Activated CD8-positive, alpha-beta T cell treated with anti-CD3 and anti-CD28 coated beads for 36 hours (primary cell): Measurements from ENCODE around the gene TTLL13. TPM values are rescaled to one million over a fixed set of nuclear protein-coding genes. Genes with fewer than 3 reads are reported as not detected.

Source experiments
- ATAC-seq: fragments of 200-7000 bp; cut with Tn5 transposase; one replicate; pipeline ENCODE4 v1.10.0; 2021; ENCODE audit warnings: mild to moderate bottlenecking, moderate library complexity
- CTCF ChIA-PET: fragments of 350-600 bp; sonication (Branson Sonifier 250); formaldehyde crosslinking; loops from one replicate; lab custom pipeline; 2021; ENCODE audit warnings: antibody characterized with exemption; lab: Charles Lee
- POLR2A ChIA-PET: fragments of 350-600 bp; sonication (Branson Sonifier 250); formaldehyde crosslinking; loops from one replicate; lab custom pipeline; 2021; ENCODE audit warnings: antibody characterized with exemption; lab: Charles Lee
- DNase-seq: peaks from one replicate; pipeline ENCODE4 v3.0.0-alpha.2; 2020
- H3K27ac Mint-ChIP-seq: one replicate; pipeline ENCODE4 v1.8.0; 2021; ENCODE audit warnings: mild to moderate bottlenecking, mixed read lengths
- H3K27me3 Mint-ChIP-seq: one replicate; pipeline ENCODE4 v1.8.0; 2021; ENCODE audit warnings: mixed read lengths
- H3K36me3 Mint-ChIP-seq: one replicate; pipeline ENCODE4 v1.8.0; 2021; ENCODE audit warnings: low read depth, mixed read lengths
- H3K4me1 Mint-ChIP-seq: one replicate; pipeline ENCODE4 v1.8.0; 2021; ENCODE audit warnings: low read depth, mixed read lengths
- H3K4me3 Mint-ChIP-seq: one replicate; pipeline ENCODE4 v1.8.0; 2021; ENCODE audit warnings: mild to moderate bottlenecking, moderate library complexity, mixed read lengths
- H3K9me3 Mint-ChIP-seq: one replicate; pipeline ENCODE4 v1.8.0; 2021; ENCODE audit warnings: mixed read lengths
- intact Hi-C: fragments of 100-400 bp; cut with micrococcal nuclease; formaldehyde crosslinking; loops from one replicate; pipeline ENCODE4 v1.10.0; 2022
- total RNA-seq, 2 experiments: library from RNA; stranded (reverse); gene quantifications; one replicate each; pipeline ENCODE4 v1.2.3, GENCODE V29; 2021
- TF ChIP-seq, protein P1 (sequence below): fragments of 200-600 bp; IDR thresholded peaks from one replicate; pipeline ENCODE4 v1.8.0; 2022; ENCODE audit warnings: antibody characterized with exemption, mild to moderate bottlenecking

TTLL13 gene
- total RNA-seq, 2 experiments from 2014 or later = 0.20 to 1.1 TPM

DNA sequence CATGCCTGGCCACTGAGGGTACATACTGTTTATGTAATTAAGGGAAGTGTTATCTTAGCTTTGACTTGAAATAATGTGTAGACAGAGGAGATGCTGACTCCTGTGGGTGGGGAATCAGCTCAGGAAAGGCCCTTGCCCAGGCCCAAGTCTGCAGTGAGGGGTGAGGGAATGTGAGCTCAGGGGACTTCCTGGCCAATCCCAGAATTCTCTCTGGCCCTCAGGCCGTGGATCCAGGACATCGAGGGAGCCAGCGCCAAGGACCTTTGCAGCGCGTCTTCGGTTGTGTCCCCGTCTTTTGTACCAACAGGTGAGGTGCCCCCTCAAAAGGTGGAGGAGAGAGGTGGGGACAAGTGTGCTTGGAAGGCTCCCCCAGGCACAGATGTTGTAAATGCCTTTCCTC, 22.0 kb upstream of the TTLL13 start:
- DNase-seq (no peak), ATAC-seq (no peak)
- Mint-ChIP-seq H3K4me3 (no peak overlapping the region), H3K36me3 (peaks cover 30% of the 10 kb centered on the region), H3K27ac (no peak overlapping the region), H3K4me1 (peaks cover 32% of the 10 kb centered on the region), H3K27me3 (no peaks in the 10 kb centered on the region), H3K9me3 (no peaks in the 10 kb centered on the region)
- intact Hi-C loops = no loop called here
- ChIA-PET CTCF (interaction anchor here (0.8 kb wide), 1 partner anchor 94 kb away, joined by 3 read pairs; no protein-coding TSS in a partner anchor), POLR2A (interaction anchor here (0.9 kb wide), 1 partner anchor 43 kb away, joined by 3 read pairs; no protein-coding TSS in a partner anchor)
- TF ChIP-seq, protein P1, sequence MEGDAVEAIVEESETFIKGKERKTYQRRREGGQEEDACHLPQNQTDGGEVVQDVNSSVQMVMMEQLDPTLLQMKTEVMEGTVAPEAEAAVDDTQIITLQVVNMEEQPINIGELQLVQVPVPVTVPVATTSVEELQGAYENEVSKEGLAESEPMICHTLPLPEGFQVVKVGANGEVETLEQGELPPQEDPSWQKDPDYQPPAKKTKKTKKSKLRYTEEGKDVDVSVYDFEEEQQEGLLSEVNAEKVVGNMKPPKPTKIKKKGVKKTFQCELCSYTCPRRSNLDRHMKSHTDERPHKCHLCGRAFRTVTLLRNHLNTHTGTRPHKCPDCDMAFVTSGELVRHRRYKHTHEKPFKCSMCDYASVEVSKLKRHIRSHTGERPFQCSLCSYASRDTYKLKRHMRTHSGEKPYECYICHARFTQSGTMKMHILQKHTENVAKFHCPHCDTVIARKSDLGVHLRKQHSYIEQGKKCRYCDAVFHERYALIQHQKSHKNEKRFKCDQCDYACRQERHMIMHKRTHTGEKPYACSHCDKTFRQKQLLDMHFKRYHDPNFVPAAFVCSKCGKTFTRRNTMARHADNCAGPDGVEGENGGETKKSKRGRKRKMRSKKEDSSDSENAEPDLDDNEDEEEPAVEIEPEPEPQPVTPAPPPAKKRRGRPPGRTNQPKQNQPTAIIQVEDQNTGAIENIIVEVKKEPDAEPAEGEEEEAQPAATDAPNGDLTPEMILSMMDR = no peak

DNA sequence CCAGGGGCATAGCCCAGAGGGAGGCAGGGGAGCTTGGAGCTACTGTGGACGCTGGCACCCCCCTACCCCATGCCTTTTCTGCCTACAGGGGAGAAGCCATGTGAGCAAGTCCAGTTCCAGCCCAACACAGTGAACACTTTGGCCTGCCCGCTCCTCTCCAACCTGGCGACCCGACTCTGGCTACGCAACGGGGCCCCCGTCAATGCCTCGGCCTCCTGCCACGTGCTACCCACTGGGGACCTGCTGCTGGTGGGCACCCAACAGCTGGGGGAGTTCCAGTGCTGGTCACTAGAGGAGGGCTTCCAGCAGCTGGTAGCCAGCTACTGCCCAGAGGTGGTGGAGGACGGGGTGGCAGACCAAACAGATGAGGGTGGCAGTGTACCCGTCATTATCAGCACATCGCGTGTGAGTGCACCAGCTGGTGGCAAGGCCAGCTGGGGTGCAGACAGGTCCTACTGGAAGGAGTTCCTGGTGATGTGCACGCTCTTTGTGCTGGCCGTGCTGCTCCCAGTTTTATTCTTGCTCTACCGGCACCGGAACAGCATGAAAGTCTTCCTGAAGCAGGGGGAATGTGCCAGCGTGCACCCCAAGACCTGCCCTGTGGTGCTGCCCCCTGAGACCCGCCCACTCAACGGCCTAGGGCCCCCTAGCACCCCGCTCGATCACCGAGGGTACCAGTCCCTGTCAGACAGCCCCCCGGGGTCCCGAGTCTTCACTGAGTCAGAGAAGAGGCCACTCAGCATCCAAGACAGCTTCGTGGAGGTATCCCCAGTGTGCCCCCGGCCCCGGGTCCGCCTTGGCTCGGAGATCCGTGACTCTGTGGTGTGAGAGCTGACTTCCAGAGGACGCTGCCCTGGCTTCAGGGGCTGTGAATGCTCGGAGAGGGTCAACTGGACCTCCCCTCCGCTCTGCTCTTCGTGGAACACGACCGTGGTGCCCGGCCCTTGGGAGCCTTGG, 21.3 kb upstream of the TTLL13 start:
- ATAC-seq (no peak), DNase-seq (no peak)
- TF ChIP-seq, protein P1 = no peak
- H3K4me1 Mint-ChIP-seq = peaks cover 37% of the 10 kb centered on the region
- no peaks in the 10 kb centered on the region for H3K27me3 Mint-ChIP-seq
- ChIA-PET CTCF (interaction anchor here (0.8 to 0.9 kb wide), 3 partner anchors 13 to 93 kb away, joined by 3 read pairs; no protein-coding TSS in a partner anchor), POLR2A (no interaction called here)
- peaks cover 35% of the 10 kb centered on the region for H3K36me3 Mint-ChIP-seq
- no peak overlapping the region for H3K4me3 Mint-ChIP-seq
- H3K9me3 Mint-ChIP-seq = no peaks in the 10 kb centered on the region
- H3K27ac Mint-ChIP-seq = peak overlapping the region; percentile 94
- intact Hi-C loops = no loop called here

DNA sequence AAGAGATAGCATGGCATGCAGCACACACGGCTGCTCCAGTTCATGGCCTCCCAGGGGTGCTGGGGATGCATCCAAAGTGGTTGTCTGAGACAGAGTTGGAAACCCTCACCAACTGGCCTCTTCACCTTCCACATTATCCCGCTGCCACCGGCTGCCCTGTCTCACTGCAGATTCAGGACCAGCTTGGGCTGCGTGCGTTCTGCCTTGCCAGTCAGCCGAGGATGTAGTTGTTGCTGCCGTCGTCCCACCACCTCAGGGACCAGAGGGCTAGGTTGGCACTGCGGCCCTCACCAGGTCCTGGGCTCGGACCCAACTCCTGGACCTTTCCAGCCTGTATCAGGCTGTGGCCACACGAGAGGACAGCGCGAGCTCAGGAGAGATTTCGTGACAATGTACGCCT, 20.4 kb upstream of the TTLL13 start:
- peak overlapping the region; percentile 94 for H3K27ac Mint-ChIP-seq
- H3K4me1 Mint-ChIP-seq = peaks cover 37% of the 10 kb centered on the region
- H3K36me3 Mint-ChIP-seq = peaks cover 35% of the 10 kb centered on the region
- DNase-seq (no peak), ATAC-seq (no peak)
- H3K4me3 Mint-ChIP-seq = no peak overlapping the region
- TF ChIP-seq, protein P1 = no peak
- no peaks in the 10 kb centered on the region for H3K27me3 Mint-ChIP-seq
- intact Hi-C loops = no loop called here
- no peaks in the 10 kb centered on the region for H3K9me3 Mint-ChIP-seq
- ChIA-PET CTCF (interaction anchor here (0.9 kb wide), 1 partner anchor 14 kb away, joined by 3 read pairs; no protein-coding TSS in a partner anchor), POLR2A (no interaction called here)

DNA sequence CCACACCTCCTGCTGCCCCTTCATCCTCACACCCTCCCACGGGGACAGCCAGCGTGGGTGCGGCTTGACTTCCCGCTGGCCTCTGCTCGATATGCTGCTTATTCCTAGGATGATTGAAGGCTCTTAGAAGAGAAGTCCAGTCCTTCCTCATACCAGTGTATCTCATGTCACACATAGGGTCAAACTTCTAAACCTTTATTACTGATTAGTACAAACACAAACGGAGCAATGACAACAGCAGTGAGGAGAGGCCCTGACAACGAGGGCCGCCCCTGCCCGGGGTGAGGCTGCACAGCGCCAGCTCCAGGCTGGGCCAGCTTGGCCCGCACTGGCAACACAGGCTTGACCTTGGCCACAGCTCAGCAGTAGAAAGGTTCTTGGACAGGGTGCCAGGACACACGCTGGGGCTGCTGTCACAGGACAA, 19.3 kb upstream of the TTLL13 start:
- no peaks in the 10 kb centered on the region for H3K9me3 Mint-ChIP-seq
- ATAC-seq (no peak), DNase-seq (no peak)
- H3K36me3 Mint-ChIP-seq = peaks cover 35% of the 10 kb centered on the region
- POLR2A ChIA-PET = interaction anchor here (1.0 to 1.4 kb wide), 3 partner anchors 8 to 38 kb away, joined by 3 to 4 read pairs (median 4); partner anchors contain the start of gene NGRN
- TF ChIP-seq, protein P1 = no peak
- intact Hi-C loops = loop anchor here (5.0 kb wide), 1 partner anchor 37 kb away; the partner anchor contains the start of gene NGRN
- CTCF ChIA-PET = interaction anchor here (1.0 to 4.5 kb wide), 4 partner anchors 9 to 143 kb away, joined by 3 to 24 read pairs (median 4); partner anchors contain the start of gene TTLL13
- peaks cover 42% of the 10 kb centered on the region for H3K4me1 Mint-ChIP-seq
- H3K27ac Mint-ChIP-seq = peak overlapping the region; percentile 94
- H3K4me3 Mint-ChIP-seq = peak overlapping the region; percentile 99
- no peaks in the 10 kb centered on the region for H3K27me3 Mint-ChIP-seq
